ENCODE results near the gene MTG2.

GRCh38 chr20:62203378-62204030 lies 20.7 kb downstream of the MTG2 start:
- no peak for TF ChIP-seq E4F1 (IDR thresholded peaks at IDR 0.05; ENCODE audit: borderline replicate concordance, partially characterized antibody)
- no peak for TF ChIP-seq NFYA (IDR thresholded peaks at IDR 0.05; ENCODE audit: borderline replicate concordance, low read depth, low read length)
- TF ChIP-seq HDGF (IDR thresholded peaks at IDR 0.05): no peak
- no peak for TF ChIP-seq CTCF (IDR thresholded peaks at IDR 0.05 in 2 of 3, conservative IDR thresholded peaks at IDR 0.05 in 1 of 3; ENCODE audit: control insufficient read depth in 2 of 3, extremely low read depth in 1 of 3, insufficient read depth in 1 of 3, low read depth in 3 of 3, low read length in 3 of 3)
- TF ChIP-seq NRF1 (conservative IDR thresholded peaks at IDR 0.05; ENCODE audit: low read depth, low read length): no peak
- TF ChIP-seq, protein P1, sequence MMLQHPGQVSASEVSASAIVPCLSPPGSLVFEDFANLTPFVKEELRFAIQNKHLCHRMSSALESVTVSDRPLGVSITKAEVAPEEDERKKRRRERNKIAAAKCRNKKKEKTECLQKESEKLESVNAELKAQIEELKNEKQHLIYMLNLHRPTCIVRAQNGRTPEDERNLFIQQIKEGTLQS (IDR thresholded peaks at IDR 0.05; ENCODE audit: borderline replicate concordance, extremely low read depth, low read depth, low read length): no peak
- no peak for TF ChIP-seq MEF2A (IDR thresholded peaks at IDR 0.05; ENCODE audit: insufficient read depth, low read depth, low read length)
- no peak for TF ChIP-seq ATF7 (IDR thresholded peaks at IDR 0.05; ENCODE audit: low read depth)

Data from GM12878 (cell line).